Femur (tissue), 1 donor: ENCODE measurements around the gene CDCA5.

Experiments used
- DNase-seq: peaks from one replicate; pipeline ENCODE4 v3.0.0-alpha.2; 2017

CDCA5 gene

GRCh38 chr11:65104628-65105027 lies 20.8 kb upstream of the CDCA5 start:
- DNase-seq: no peak

GRCh38 chr11:65103476-65103875 lies 19.6 kb upstream of the CDCA5 start:
- DNase-seq: no peak

- DNase-seq: no peak
Observed at GRCh38 chr11:65102142-65103095, 18.6 kb upstream of the CDCA5 start.

GRCh38 chr11:65100674-65101350 lies 17.0 kb upstream of the CDCA5 start:
- no peak for DNase-seq

GRCh38 chr11:65096926-65097325 lies 13.1 kb upstream of the CDCA5 start:
- DNase-seq: no peak

- peak; percentile 92 for DNase-seq
Observed at GRCh38 chr11:65095974-65096806, 12.3 kb upstream of the CDCA5 start, which contains the start of gene VPS51. Gene VPS51 (plus strand): TSS chr11:65096214. CDS start chr11:65096251, 37 bp downstream.

- no peak for DNase-seq
Observed at GRCh38 chr11:65095427-65095826, 11.6 kb upstream of the CDCA5 start.

- no peak for DNase-seq
Observed at GRCh38 chr11:65090628-65091027, 6.8 kb upstream of the CDCA5 start.

GRCh38 chr11:65089621-65090020 lies 5.8 kb upstream of the CDCA5 start:
- no peak for DNase-seq

- no peak for DNase-seq
Observed at GRCh38 chr11:65087827-65088226, 4.0 kb upstream of the CDCA5 start.

- no peak for DNase-seq
Observed at GRCh38 chr11:65087216-65087615, 3.4 kb upstream of the CDCA5 start.

- DNase-seq: no peak
Observed at GRCh38 chr11:65086809-65087208, 3.0 kb upstream of the CDCA5 start.

- no peak for DNase-seq
Observed at GRCh38 chr11:65085446-65085845, 1.6 kb upstream of the CDCA5 start.

- DNase-seq: no peak
Observed at GRCh38 chr11:65084598-65085375, 947 bp upstream of the CDCA5 start.

GRCh38 chr11:65083134-65083833 lies 556 bp downstream of the CDCA5 start:
- DNase-seq: no peak

GRCh38 chr11:65078786-65079342 lies 5.0 kb downstream of the CDCA5 start:
- no peak for DNase-seq

GRCh38 chr11:65078151-65078550 lies 5.7 kb downstream of the CDCA5 start:
- no peak for DNase-seq

GRCh38 chr11:65077451-65077850 lies 6.4 kb downstream of the CDCA5 start:
- no peak for DNase-seq

- DNase-seq: no peak
Observed at GRCh38 chr11:65072631-65072966, 11.2 kb downstream of the CDCA5 start.

- no peak for DNase-seq
Observed at GRCh38 chr11:65071907-65072630, 11.8 kb downstream of the CDCA5 start.

GRCh38 chr11:65069217-65069616 lies 14.6 kb downstream of the CDCA5 start:
- no peak for DNase-seq
